DOHH2 (cell line): ENCODE data around the gene METAP1D.
A peak's percentile ranks its signal among the peaks of the same experiment; 100 is the strongest.

Source experiments
- H3F3A ChIP-seq: fragments of 200-600 bp; sonication (generic), shearing (Covaris generic); 2 replicates; pipeline ENCODE4 v1.6.0; 2016; ENCODE audit warnings: antibody characterized with exemption, mild to moderate bottlenecking; ENCODE audit not compliant: control insufficient read depth, insufficient read depth
- H3K27ac ChIP-seq: fragments of 200-600 bp; sonication (generic); 2 replicates; pipeline ENCODE4 v1.5.1; 2014; ENCODE audit warnings: low read depth, mild to moderate bottlenecking, low read length, moderate library complexity
- H3K27me3 ChIP-seq: fragments of 200-600 bp; sonication (generic); 2 replicates; pipeline ENCODE4 v1.6.1; 2014; ENCODE audit warnings: mild to moderate bottlenecking, low read length, mixed read lengths; ENCODE audit not compliant: control insufficient read depth
- H3K36me3 ChIP-seq: fragments of 200-600 bp; sonication (generic); 2 replicates; pipeline ENCODE4 v1.6.1; 2014; ENCODE audit warnings: mild to moderate bottlenecking, low read length, moderate library complexity, mixed read lengths; ENCODE audit not compliant: control insufficient read depth
- H3K4me1 ChIP-seq: fragments of 200-600 bp; sonication (generic); 2 replicates; pipeline ENCODE4 v1.6.1; 2014; ENCODE audit warnings: mild to moderate bottlenecking, low read length, mixed read lengths; ENCODE audit not compliant: control insufficient read depth
- H3K4me2 ChIP-seq: fragments of 200-600 bp; sonication (generic); 2 replicates; pipeline ENCODE4 v1.6.0; 2014; ENCODE audit warnings: mild to moderate bottlenecking, low read length, moderate library complexity
- H3K4me3 ChIP-seq: fragments of 200-600 bp; sonication (generic); 2 replicates; pipeline ENCODE4 v1.5.1; 2014; ENCODE audit warnings: mild to moderate bottlenecking, low read length, mixed read lengths
- H3K79me2 ChIP-seq: fragments of 200-600 bp; sonication (generic); 2 replicates; pipeline ENCODE4 v1.6.1; 2014; ENCODE audit warnings: mild to moderate bottlenecking, low read length, mixed read lengths; ENCODE audit not compliant: control insufficient read depth
- H3K9me2 ChIP-seq: fragments of 200-600 bp; sonication (generic); replicated peaks from 2 replicates; pipeline ENCODE4 v1.6.1; 2014; ENCODE audit warnings: mild to moderate bottlenecking, low read length, mixed read lengths; ENCODE audit not compliant: control insufficient read depth
- H3K9me3 ChIP-seq: fragments of 200-600 bp; sonication (generic); 2 replicates; pipeline ENCODE4 v1.6.1; 2014; ENCODE audit warnings: antibody characterized with exemption, low read length, mixed read lengths; ENCODE audit not compliant: control insufficient read depth, insufficient read depth
- H4K20me1 ChIP-seq: fragments of 200-600 bp; sonication (generic); 2 replicates; pipeline ENCODE4 v1.6.0; 2014; ENCODE audit warnings: low read depth, mild to moderate bottlenecking, antibody characterized with exemption, low read length, moderate library complexity; ENCODE audit not compliant: control insufficient read depth, insufficient read depth
- EZH2phosphoT487 ChIP-seq: fragments of 200-600 bp; sonication (generic); IDR thresholded peaks from 2 replicates; pipeline ENCODE4 v1.6.1; 2017; ENCODE audit warnings: borderline replicate concordance, mild to moderate bottlenecking, antibody characterized with exemption, low read length, moderate library complexity, mixed read lengths
- TF ChIP-seq, protein P1 (sequence below): fragments of 200-600 bp; sonication (generic); IDR thresholded peaks from one replicate; pipeline ENCODE4 v1.5.1; 2014; ENCODE audit warnings: antibody characterized with exemption, mild to moderate bottlenecking, low read depth, low read length; ENCODE audit not compliant: poor library complexity, severe bottlenecking

METAP1D gene

DNA sequence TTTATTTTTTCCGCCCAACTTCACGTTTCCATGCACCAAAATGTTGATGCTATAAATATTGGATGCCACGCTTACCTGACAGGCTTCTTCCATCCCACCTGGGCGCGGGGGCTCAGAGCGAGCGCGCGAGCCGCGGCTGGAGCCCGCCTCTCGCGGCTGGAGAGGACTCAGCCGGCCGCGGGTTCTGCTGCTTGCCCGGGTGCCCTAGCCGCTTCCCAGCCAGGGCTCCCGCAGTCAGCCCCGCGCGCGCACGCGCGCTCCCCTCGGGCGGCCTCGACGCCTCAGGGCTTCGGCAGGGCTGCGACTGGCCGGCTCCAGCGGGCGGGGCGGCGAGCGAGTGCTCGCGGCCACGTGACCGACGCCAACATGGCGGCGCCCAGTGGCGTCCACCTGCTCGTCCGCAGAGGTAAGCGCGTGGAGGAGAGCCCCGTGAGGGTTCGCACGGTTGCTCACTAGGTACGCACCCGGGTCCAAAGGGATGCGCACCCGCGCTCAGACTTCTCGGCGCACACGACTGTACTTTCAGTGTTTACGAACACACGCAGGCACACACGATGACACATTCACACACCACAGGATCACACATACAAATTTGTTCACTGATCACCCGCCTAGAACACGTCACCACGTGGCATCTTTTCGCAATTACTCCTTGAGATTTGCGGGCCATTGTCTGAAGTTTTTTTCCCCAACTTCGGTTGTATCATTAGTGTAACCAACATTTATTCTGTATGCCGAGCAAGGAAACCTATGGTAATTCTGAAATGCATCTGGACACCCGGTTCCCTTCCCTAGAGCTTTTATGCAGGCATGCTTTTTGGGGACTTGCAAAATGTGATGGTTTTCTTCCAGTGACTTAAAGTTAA, at the start of gene METAP1D:
METAP1D (plus strand) TSS at position 350 of the 866 bp plus-strand sequence; CDS start at position 367, 17 bp downstream.
- H3K9me3 ChIP-seq = no peaks in the 10 kb centered on the region
- TF ChIP-seq, protein P1, sequence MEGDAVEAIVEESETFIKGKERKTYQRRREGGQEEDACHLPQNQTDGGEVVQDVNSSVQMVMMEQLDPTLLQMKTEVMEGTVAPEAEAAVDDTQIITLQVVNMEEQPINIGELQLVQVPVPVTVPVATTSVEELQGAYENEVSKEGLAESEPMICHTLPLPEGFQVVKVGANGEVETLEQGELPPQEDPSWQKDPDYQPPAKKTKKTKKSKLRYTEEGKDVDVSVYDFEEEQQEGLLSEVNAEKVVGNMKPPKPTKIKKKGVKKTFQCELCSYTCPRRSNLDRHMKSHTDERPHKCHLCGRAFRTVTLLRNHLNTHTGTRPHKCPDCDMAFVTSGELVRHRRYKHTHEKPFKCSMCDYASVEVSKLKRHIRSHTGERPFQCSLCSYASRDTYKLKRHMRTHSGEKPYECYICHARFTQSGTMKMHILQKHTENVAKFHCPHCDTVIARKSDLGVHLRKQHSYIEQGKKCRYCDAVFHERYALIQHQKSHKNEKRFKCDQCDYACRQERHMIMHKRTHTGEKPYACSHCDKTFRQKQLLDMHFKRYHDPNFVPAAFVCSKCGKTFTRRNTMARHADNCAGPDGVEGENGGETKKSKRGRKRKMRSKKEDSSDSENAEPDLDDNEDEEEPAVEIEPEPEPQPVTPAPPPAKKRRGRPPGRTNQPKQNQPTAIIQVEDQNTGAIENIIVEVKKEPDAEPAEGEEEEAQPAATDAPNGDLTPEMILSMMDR = no peak
- no peak for TF ChIP-seq EZH2phosphoT487
- H3K27ac ChIP-seq = peak within 1 kb of the TSS; percentile 29
- no peaks in the 10 kb centered on the region for H3K9me2 ChIP-seq
- no peaks in the 10 kb centered on the region for H3K27me3 ChIP-seq
- peaks cover 22% of the 10 kb centered on the region for H3K4me1 ChIP-seq
- no peaks in the 10 kb centered on the region for H3K36me3 ChIP-seq
- 0 out of 2 replicates have a peak, but pooled peaks cover 3% of the 10 kb centered on the region for H3F3A ChIP-seq
- peak within 1 kb of the TSS; percentile 99 for H3K4me2 ChIP-seq
- H3K79me2 ChIP-seq = peaks cover 13% of the 10 kb centered on the region
- H4K20me1 ChIP-seq = no peaks in the 10 kb centered on the region
- peak within 1 kb of the TSS; percentile 83 for H3K4me3 ChIP-seq

DNA sequence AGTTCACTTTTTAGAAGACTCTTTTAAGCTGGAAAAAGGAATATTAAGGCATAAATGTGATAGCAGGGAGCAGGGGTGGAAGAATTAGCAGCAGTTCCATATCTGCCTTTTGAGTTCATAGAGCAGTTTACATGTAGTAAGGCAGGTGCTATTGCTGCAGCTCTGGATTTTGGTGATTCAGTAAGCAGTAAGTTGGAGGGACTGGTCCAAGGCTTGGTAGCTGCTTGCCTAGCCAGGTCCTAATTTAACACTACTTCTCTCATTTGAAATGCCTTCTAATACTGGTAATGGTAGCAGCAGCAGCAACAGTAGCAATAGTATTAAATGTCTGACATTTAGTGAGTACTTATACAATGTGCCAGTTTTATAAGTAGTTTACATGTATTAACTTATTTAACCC, 47.5 kb upstream of the METAP1D start:
- Histone ChIP-seq H3K9me2 (no peaks in the 10 kb centered on the region), H3K27ac (no peak overlapping the region), H3K9me3 (no peaks in the 10 kb centered on the region), H4K20me1 (no peaks in the 10 kb centered on the region), H3K36me3 (peaks cover 23% of the 10 kb centered on the region), H3F3A (no peaks in the 10 kb centered on the region), H3K4me3 (no peak overlapping the region), H3K4me2 (no peak overlapping the region), H3K79me2 (0 out of 2 replicates have a peak, but pooled peaks cover 4% of the 10 kb centered on the region), H3K27me3 (no peaks in the 10 kb centered on the region), H3K4me1 (no peaks in the 10 kb centered on the region)
- TF ChIP-seq, protein P1 = no peak
- TF ChIP-seq EZH2phosphoT487 = no peak

DNA sequence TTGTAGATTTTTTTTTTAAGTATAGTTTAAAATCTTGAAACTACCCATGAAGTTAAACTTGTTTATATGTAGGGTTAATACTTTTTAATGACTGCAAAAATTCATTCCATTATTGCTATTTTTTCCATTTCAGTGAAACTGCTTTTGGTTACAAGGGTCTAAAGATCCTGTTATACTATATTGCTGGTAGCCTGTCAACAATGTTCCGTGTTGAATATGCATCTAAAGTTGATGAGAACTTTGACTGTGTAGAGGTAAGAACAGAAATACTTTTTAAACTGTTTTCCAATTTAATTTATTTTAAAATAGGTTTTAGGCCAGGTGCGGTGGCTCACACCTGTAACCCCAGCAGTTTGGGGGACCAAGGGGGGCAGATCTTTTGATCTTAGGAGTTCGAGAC, 47.0 kb upstream of the METAP1D start:
- H4K20me1 ChIP-seq = no peaks in the 10 kb centered on the region
- H3K9me3 ChIP-seq = no peaks in the 10 kb centered on the region
- H3K27me3 ChIP-seq = no peaks in the 10 kb centered on the region
- no peak overlapping the region for H3K4me3 ChIP-seq
- H3K79me2 ChIP-seq = 0 out of 2 replicates have a peak, but pooled peaks cover 4% of the 10 kb centered on the region
- peaks cover 25% of the 10 kb centered on the region for H3K36me3 ChIP-seq
- no peaks in the 10 kb centered on the region for H3F3A ChIP-seq
- no peaks in the 10 kb centered on the region for H3K4me1 ChIP-seq
- TF ChIP-seq, protein P1 = no peak
- TF ChIP-seq EZH2phosphoT487 = no peak
- no peak overlapping the region for H3K27ac ChIP-seq
- H3K4me2 ChIP-seq = no peak overlapping the region
- no peaks in the 10 kb centered on the region for H3K9me2 ChIP-seq
